Smooth muscle cell (in vitro differentiated cells): ENCODE data around the gene RAET1L. TPM values are rescaled to one million over a fixed set of nuclear protein-coding genes. Genes with fewer than 3 reads are reported as not detected.

Experiments used
- DNase-seq: peaks from one replicate; lab custom pipeline; 2025; ENCODE audit not compliant: unreplicated experiment; lab: John Stamatoyannopoulos, UW
- H2AFZ ChIP-seq: fragments of 200-600 bp; sonication (generic); 2 replicates; pipeline ENCODE4 v1.6.0; 2016; ENCODE audit warnings: antibody characterized with exemption, low read depth, mild to moderate bottlenecking
- H3F3A ChIP-seq: fragments of 200-600 bp; sonication (generic); 2 replicates; pipeline ENCODE4 v1.6.0; 2017; ENCODE audit warnings: antibody characterized with exemption, low read depth
- H3K27ac ChIP-seq: fragments of 200-600 bp; sonication (generic); 2 replicates; pipeline ENCODE4 v1.5.1; 2016; ENCODE audit warnings: low read depth, mild to moderate bottlenecking
- H3K27me3 ChIP-seq: fragments of 200-600 bp; sonication (generic); 2 replicates; pipeline ENCODE4 v1.6.1; 2016; ENCODE audit warnings: low read depth, mild to moderate bottlenecking
- H3K36me3 ChIP-seq: fragments of 200-600 bp; sonication (generic); 2 replicates; pipeline ENCODE4 v1.5.1; 2016; ENCODE audit warnings: low read depth
- H3K4me1 ChIP-seq: fragments of 200-600 bp; sonication (generic); 2 replicates; pipeline ENCODE4 v1.5.1; 2016; ENCODE audit warnings: low read depth
- H3K4me2 ChIP-seq: fragments of 200-600 bp; sonication (generic); 2 replicates; pipeline ENCODE4 v1.6.0; 2016; ENCODE audit warnings: mild to moderate bottlenecking
- H3K4me3 ChIP-seq: fragments of 200-600 bp; sonication (generic); 2 replicates; pipeline ENCODE4 v1.5.1; 2016; ENCODE audit warnings: mild to moderate bottlenecking
- H3K79me2 ChIP-seq: fragments of 200-600 bp; sonication (generic); 2 replicates; pipeline ENCODE4 v1.6.0; 2016; ENCODE audit warnings: low read depth, mild to moderate bottlenecking
- H3K9ac ChIP-seq: fragments of 200-600 bp; sonication (generic); 2 replicates; pipeline ENCODE4 v1.6.0; 2016; ENCODE audit warnings: low read depth
- H3K9me3 ChIP-seq: fragments of 200-600 bp; sonication (generic); replicated peaks from 2 replicates; pipeline ENCODE4 v1.5.1; 2016; ENCODE audit warnings: low read depth
- H4K20me1 ChIP-seq: fragments of 200-600 bp; sonication (generic); 2 replicates; pipeline ENCODE4 v1.6.0; 2016; ENCODE audit warnings: low read depth
- WGBS: methylation state at CpG from one replicate; pipeline ENCODE4 v1.1.7; 2016; ENCODE audit warnings: low lambda C conversion rate; 5-methylcytosine and 5-hydroxymethylcytosine counted together
- polyA plus RNA-seq: library from polyadenylated mRNA; unstranded; fragments of >200 nt; fragmentation: Nextera tagmentation; extraction: Ambion mirVana; gene quantifications from 2 replicates; pipeline ENCODE4 v1.2.1, GENCODE V29; 2016
- total RNA-seq: library from RNA; depleted of rRNA; stranded (reverse); fragments of >200 nt; gene quantifications from 2 replicates; pipeline ENCODE4 v1.2.3, GENCODE V29; 2014
- TF ChIP-seq, protein P1 (sequence below): fragments of 200-600 bp; sonication (generic); IDR thresholded peaks from 2 replicates; pipeline ENCODE4 v1.5.1; 2017; ENCODE audit warnings: borderline replicate concordance, mild to moderate bottlenecking, antibody characterized with exemption; ENCODE audit not compliant: insufficient read depth, poor library complexity, severe bottlenecking

Gene RAET1L
- total and polyA plus RNA-seq, 2 experiments from 2014 or later: 0.23 to 3.6 TPM

GRCh38 chr6:150037526-150038201 is 12.3 kb upstream of the RAET1L start:
- DNase-seq: no peak
- no peaks in the 10 kb centered on the region for H4K20me1 ChIP-seq
- H2AFZ ChIP-seq: no peak overlapping the region
- H3K9ac ChIP-seq: no peak overlapping the region
- H3K4me2 ChIP-seq: peak overlapping the region; percentile 54
- H3K9me3 ChIP-seq: no peaks in the 10 kb centered on the region
- TF ChIP-seq, protein P1, sequence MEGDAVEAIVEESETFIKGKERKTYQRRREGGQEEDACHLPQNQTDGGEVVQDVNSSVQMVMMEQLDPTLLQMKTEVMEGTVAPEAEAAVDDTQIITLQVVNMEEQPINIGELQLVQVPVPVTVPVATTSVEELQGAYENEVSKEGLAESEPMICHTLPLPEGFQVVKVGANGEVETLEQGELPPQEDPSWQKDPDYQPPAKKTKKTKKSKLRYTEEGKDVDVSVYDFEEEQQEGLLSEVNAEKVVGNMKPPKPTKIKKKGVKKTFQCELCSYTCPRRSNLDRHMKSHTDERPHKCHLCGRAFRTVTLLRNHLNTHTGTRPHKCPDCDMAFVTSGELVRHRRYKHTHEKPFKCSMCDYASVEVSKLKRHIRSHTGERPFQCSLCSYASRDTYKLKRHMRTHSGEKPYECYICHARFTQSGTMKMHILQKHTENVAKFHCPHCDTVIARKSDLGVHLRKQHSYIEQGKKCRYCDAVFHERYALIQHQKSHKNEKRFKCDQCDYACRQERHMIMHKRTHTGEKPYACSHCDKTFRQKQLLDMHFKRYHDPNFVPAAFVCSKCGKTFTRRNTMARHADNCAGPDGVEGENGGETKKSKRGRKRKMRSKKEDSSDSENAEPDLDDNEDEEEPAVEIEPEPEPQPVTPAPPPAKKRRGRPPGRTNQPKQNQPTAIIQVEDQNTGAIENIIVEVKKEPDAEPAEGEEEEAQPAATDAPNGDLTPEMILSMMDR: no peak
- H3F3A ChIP-seq: no peaks in the 10 kb centered on the region
- H3K27ac ChIP-seq: no peak overlapping the region
- H3K4me1 ChIP-seq: peaks cover 3% of the 10 kb centered on the region
- WGBS: 7% methylated on average over 52 of the region's 55 CpGs
- no peak overlapping the region for H3K4me3 ChIP-seq
- H3K79me2 ChIP-seq: no peaks in the 10 kb centered on the region
- H3K27me3 ChIP-seq: peaks cover 100% of the 10 kb centered on the region
- no peaks in the 10 kb centered on the region for H3K36me3 ChIP-seq

- H3K4me1 ChIP-seq: peaks cover 3% of the 10 kb centered on the region
- no peak for DNase-seq
- TF ChIP-seq, protein P1: no peak
- H3K79me2 ChIP-seq: no peaks in the 10 kb centered on the region
- H3K36me3 ChIP-seq: no peaks in the 10 kb centered on the region
- no peaks in the 10 kb centered on the region for H3F3A ChIP-seq
- WGBS: 67% methylated on average over 3 of the region's 5 CpGs
- H3K4me2 ChIP-seq: no peak overlapping the region
- H4K20me1 ChIP-seq: no peaks in the 10 kb centered on the region
- H3K4me3 ChIP-seq: no peak overlapping the region
- peaks cover 90% of the 10 kb centered on the region for H3K27me3 ChIP-seq
- H3K9me3 ChIP-seq: no peaks in the 10 kb centered on the region
- H2AFZ ChIP-seq: no peak overlapping the region
- no peak overlapping the region for H3K27ac ChIP-seq
- H3K9ac ChIP-seq: no peak overlapping the region
Observed at GRCh38 chr6:150036081-150036480, 10.7 kb upstream of the RAET1L start.

- Histone ChIP-seq H3K36me3 (no peaks in the 10 kb centered on the region), H3K4me2 (no peak overlapping the region), H2AFZ (no peak overlapping the region), H3K79me2 (no peaks in the 10 kb centered on the region), H4K20me1 (no peaks in the 10 kb centered on the region), H3K4me1 (peaks cover 3% of the 10 kb centered on the region), H3K9me3 (no peaks in the 10 kb centered on the region), H3K27me3 (peaks cover 86% of the 10 kb centered on the region), H3K9ac (no peak overlapping the region), H3F3A (no peaks in the 10 kb centered on the region), H3K27ac (no peak overlapping the region), H3K4me3 (no peak overlapping the region)
- WGBS: 93% methylated on average over 6 of the region's 6 CpGs
- DNase-seq: no peak
- TF ChIP-seq, protein P1: no peak
Observed at GRCh38 chr6:150033207-150033771, 8.0 kb upstream of the RAET1L start.

GRCh38 chr6:150032598-150032997 is 7.3 kb upstream of the RAET1L start:
- no peaks in the 10 kb centered on the region for H3K36me3 ChIP-seq

More at GRCh38 chr6:150032598-150032997, 7.3 kb upstream of the RAET1L start:
- H3K4me1 ChIP-seq: peaks cover 2% of the 10 kb centered on the region
- H3K4me3 ChIP-seq: no peak overlapping the region
- no peaks in the 10 kb centered on the region for H3K79me2 ChIP-seq
- H4K20me1 ChIP-seq: no peaks in the 10 kb centered on the region
- H3K27me3 ChIP-seq: peaks cover 86% of the 10 kb centered on the region
- DNase-seq: no peak
- H3K9ac ChIP-seq: no peak overlapping the region
- H3F3A ChIP-seq: no peaks in the 10 kb centered on the region
- TF ChIP-seq, protein P1: no peak
- no peak overlapping the region for H3K4me2 ChIP-seq
- no peaks in the 10 kb centered on the region for H3K9me3 ChIP-seq
- H3K27ac ChIP-seq: no peak overlapping the region
- WGBS: 94% methylated on average over 8 of the region's 8 CpGs
- H2AFZ ChIP-seq: no peak overlapping the region
